A549 treated with Mapracorat at 1 μM for 4 hours (cell line): ENCODE measurements around the gene SYNDIG1L. TPM values are rescaled to one million over a fixed set of nuclear protein-coding genes. Genes with fewer than 3 reads are reported as not detected.

Experiments used
- total RNA-seq: library from RNA; stranded (reverse); fragments of 200-300 nt; extraction: Qiagen RNA extraction; gene quantifications from 5 replicates; pipeline ENCODE4 v1.2.3, GENCODE V29; 2022

The SYNDIG1L gene
- total RNA-seq = not detected in 5 replicates

DNA sequence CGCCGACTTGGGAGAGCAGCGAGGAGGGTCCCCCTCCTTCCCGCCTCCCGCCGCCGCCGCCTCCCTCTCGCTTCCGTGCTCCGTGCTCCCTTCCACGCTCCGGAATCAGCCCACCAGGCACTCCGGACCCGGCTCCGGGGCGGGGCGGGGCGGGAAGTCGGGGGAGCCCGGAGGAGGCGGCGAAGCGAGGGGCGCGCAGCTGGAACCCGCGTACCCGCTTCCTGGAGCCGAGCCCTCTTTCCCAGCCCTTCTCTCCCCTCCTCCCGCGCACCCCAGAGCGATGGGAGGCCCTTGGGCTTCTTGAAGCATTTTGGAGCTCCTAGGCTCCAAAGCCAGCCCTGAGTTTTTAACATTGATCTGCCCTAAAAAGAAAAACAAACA is at the start of gene SYNDIG1L:
Gene SYNDIG1L, minus strand, starts transcription at position 9 of the 381 bp plus-strand sequence. CDS start 16,466 bp downstream, outside the sequence.

Other genes with a start within 250 kb of the SYNDIG1L start
- gene VSX2, start 186.8 kb downstream of the SYNDIG1L start, total RNA-seq = not detected in 5 replicates
- gene ABCD4, start 123.3 kb downstream of the SYNDIG1L start, total RNA-seq = 26.8 to 39.5 TPM (median 28.5 TPM) in 5 replicates
- gene VRTN, start 77.7 kb downstream of the SYNDIG1L start, total RNA-seq = not detected in 5 replicates
- gene NPC2, start 67.1 kb upstream of the SYNDIG1L start, total RNA-seq = 207 to 327 TPM (median 231 TPM) in 5 replicates
- gene ISCA2, start 67.6 kb upstream of the SYNDIG1L start, total RNA-seq = 37.5 to 47.0 TPM (median 41.8 TPM) in 5 replicates
- 8.5 to 13.0 TPM (median 10.0 TPM) in 5 replicates for gene LTBP2, start 186.0 kb upstream of the SYNDIG1L start, total RNA-seq